ENCODE data around the gene ALDH1A2.

Gene ALDH1A2

DNA sequence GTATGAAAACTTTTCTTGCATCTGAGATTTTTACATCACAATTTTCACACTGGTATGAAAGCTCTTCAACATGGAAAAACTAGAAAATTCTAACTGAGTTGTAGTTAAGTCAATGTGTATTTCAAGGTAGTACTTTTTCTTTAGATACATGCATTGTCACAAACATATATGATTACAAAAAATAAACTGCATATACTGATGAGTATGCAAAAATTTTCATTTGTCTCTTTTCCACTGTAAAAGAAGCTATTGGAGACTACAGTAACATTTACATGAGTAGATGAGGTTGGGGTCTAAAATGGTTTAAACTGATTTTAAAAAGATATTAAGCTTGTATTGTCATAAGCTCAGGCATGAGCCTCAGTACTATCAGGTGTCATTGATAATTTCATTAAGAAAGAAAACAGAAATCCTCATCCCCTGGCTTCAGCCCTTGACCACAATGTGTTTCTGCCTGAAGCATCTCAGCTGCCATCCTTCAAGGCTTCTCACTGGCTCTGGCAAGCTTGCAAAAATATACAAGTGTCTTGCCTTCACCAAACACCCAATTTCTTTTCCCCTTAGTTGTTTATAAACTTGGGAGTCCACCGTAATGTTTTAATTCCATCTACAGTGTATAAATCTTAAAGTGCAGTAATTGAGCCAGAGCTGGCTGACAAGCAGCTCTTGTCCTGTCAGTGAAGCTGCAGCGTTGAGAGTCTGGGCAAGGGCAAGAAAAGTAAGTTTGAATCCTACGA is 71.9 kb downstream of the ALDH1A2 start:
- DNase-seq: no peak

DNA sequence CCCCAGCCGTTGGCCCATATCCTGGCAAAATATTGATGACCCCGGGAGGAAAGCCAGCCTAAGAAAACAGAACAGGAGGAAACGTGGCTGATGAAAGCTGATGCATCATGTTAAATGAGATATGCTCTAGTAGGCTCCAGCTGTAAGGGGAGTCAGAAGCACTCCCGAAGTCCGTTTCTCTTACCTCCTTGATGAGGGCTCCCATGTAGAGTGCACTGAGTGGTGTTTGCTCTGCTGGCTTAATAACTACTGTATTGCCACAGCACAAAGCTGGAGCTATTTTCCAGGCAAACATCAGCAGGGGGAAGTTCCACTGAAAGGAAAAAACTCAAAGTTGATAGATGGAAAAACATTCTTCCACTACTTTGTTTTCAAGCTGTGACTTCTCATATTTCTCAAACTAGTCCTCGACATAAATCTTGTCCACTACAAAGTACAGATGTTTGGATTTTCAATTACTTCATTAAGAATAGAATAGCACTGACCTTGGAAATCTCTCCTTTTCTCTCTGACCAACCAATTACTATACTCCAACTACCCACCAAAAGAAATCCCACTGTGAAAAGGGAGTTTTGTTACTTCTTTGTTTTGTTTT is 72.7 kb downstream of the ALDH1A2 start:
- no peak for DNase-seq

DNA sequence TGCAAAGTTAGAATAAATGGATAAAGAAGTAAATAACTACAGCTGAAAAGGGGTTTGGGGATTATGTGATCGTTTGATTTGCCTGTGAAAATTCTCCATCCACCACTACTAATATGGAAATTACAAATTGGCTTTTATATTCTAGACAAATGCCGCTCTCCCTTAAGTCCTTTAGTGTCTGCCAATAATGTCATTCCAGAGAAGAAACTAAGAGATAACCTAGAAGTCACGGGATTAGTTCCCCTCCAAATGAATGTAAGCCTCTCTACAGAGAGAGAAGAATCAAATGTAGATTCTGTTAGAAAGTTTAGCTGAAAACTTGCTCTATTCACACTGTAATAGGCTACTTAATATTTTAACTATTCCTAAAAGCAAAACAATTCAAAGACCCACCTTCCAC is 92.0 kb downstream of the ALDH1A2 start:
- DNase-seq: no peak

DNA sequence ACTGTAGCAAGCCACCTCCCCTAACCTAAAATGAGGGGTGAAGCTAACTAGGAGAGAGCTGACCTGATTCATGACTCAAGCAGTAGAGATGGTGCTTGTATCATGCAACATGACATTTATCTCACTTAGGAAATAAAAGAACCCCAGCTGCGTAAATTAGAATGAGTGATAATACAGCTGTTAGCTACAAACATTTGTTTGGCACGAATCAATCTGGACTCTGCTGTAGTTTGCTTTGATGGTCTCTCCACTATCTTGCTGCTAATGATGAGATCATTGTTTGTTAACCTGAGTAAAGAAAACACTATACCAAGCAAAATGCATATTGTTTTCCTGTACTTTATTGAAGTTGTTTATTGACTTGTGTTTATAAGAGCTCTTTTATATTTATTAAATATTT is 92.6 kb downstream of the ALDH1A2 start:
- no peak for DNase-seq

DNA sequence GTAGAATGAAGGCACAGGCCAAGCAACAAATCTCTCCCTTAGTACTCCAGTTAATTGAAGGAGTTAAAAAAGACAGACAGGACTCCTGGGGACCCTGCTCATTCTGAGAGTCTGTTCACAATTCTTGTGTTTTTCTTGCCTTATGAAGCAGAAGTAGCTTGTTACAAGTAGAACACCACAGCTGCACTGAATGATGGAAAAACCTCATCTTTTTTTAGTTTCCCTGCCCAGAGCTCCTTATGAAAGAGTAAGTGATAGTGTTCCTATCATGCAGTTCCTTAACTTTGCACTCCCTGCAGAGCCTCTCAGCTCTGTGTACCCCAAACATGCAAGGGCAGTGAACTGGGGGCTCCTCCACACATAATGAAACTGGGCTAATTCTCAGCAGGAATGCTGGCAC is 95.5 kb downstream of the ALDH1A2 start:
- no peak for DNase-seq

DNA sequence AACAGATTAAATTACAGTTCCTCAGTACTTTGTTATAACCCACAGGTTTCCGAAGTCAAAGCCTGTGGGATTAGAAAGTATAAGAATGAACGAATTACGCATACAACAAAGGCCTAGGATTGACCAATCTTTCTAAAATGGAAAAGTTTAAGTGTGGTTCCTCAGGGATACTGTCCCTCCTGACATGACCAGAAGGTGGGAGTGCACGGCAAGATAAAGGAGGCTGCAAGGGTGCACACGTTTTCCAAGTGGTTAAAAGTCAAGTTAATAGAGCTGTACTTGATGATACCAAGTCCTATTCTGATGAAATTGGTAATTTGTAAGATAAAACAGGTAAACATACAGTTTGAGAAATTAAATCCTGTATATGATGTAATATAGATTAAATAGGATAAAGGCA is 96.2 kb downstream of the ALDH1A2 start:
- no peak for DNase-seq

DNA sequence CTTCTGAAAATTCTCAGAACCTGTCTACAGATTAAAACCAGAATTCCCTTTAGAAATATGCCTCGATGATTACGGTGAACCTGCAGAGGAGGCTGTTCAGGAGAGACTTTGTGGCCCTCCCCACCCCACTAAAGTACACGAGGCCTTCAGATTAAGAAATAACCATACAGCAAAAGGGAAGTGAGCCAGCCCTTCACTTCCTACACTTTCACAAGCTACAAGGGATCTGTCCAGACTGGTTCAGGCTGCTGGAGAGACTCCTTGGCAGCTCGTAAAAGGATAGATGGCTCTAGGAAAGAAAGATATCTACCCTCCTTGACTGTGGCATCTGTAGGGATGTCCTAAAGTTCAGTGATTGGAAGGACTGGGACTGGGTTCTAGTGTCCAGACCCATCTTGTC is 102.6 kb downstream of the ALDH1A2 start:
- no peak for DNase-seq

DNA sequence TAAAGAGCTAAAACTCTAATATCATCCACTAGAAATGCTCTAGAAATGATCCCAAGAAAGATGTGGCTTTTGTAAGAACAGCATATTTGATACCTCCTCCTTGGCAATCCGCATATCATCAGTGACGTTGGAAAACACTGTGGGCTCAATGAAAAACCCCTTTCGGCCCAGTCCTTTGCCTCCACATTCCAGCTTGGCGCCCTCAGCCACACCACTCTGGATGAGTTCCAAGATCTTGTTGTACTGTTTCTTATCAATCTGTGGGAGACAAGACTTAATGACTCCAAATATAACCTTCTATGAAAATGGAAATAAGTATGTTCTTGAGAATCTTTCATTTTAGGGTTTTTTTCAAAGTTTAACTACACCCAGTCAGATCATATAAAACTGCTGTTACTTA is 103.6 kb downstream of the ALDH1A2 start:
- no peak for DNase-seq

DNA sequence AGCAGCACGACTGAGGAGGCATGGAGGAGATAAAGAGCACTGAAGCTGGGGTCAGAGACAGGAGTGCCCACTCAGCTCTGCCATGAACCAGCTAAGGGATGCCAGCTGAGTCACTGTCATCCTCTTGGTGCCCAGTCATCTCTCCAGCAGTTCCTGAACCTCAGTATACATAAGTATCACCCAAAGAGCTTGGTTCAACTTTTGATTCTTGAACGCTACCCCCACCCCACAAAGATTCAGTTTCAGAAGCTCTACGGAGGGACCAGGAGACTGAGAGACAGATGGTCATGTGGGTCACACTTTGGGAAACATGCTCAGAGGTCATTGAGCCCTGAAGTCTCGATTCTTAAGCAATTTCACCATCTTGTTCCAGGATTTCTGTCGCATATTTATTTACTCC is 108.4 kb downstream of the ALDH1A2 start:
- no peak for DNase-seq

DNA sequence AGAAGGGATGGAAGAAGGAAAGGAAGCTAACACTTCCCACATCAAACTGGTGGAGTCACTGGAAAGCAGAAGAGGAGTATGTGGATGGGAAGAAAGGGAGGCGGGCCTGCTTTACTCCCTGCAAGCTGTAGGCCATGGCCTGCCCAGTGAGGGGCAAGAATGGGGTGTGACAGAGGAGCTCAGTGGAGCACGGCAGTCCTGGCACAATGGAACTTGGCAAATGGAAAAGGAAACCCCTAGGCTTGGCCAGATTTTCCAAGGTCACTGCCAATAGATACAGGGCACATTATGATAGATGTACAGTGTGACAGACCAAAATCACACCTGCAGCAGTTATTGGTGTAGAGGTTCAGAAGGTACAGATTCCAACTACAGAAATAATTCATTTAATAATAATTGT is 111.6 kb downstream of the ALDH1A2 start:
- no peak for DNase-seq

DNA sequence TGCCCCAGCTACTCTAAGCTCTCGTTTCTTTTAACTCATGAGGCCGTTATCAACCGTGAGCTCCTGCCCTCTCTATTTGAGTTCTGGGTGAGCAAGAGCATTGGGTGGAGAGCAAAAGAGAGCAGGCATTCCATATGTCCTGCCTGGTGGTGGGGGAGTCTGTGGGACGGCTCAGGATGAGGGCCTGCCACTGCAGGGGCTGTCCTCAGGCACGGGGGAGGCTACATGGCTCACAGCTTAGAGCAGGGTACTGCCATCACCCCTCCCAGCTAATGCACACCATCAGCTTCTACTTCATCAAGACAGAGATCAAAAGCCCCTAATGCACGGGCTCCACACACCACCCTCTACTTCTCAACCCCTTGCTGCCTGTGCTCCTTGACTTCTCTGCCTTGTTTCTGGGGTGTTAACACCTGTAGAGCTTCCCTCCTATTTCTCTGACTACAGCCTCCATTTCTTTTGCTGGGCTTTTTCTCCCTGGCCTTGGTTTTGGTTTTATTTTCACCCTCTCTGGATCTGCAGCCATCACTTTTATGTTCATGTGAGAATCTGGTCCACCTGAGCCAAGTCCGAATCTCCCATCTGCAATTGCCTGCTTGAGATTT is 114.1 kb downstream of the ALDH1A2 start:
- no peak for DNase-seq

DNA sequence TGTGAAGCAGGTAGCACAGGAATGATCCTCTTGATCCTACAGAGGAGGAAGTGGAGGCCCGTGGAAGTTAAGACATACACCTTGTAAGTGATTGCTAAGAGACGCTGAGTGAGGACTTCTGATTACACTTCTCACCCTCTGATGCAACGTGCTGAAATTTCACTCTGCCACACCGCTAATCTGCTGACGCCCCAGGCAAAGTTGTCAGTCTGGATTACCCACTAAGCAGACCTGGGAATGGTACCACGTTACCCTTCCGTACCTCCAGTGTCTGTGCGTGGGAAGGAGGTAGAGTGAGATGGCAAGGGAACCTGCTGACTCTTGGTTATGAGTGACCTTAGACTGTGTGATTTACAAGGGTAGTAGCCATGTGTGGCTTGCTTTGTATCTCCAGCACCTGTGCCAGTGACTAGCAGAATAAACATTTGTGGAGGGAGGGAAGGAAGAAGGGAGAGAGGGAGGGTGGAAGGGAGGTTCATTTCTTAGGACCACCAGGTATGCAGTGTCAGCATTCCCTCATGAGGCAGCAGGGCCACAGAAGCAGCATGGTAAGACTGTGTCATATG is 115.0 kb downstream of the ALDH1A2 start:
- no peak for DNase-seq

DNA sequence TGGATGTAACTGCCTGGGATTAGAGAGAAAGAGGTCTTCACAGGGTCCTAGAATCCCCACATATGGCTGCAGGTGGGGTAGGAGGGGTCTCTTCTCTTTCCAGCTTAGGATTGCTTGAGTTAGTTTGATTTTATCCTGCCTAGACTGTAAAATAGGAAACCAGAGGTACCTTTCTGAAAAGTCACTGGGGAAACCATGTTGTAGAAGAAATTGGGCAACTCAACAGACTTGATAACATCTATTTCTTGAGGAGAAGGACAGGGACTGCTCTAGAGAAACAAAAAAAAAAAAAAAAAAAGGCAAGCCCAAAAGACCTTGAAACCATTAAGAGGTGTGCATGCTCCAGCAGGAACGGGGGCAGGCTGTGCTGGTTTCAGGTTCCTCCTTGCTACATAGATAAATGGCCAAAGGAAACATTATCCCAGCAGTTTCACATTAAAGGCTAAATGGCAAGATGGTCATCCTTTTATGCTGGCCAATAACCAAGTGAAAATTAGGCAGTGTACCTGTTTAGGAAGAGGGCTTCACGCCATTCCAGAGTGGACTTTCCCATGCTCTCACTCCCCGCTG is 116.1 kb downstream of the ALDH1A2 start:
- DNase-seq: no peak

DNA sequence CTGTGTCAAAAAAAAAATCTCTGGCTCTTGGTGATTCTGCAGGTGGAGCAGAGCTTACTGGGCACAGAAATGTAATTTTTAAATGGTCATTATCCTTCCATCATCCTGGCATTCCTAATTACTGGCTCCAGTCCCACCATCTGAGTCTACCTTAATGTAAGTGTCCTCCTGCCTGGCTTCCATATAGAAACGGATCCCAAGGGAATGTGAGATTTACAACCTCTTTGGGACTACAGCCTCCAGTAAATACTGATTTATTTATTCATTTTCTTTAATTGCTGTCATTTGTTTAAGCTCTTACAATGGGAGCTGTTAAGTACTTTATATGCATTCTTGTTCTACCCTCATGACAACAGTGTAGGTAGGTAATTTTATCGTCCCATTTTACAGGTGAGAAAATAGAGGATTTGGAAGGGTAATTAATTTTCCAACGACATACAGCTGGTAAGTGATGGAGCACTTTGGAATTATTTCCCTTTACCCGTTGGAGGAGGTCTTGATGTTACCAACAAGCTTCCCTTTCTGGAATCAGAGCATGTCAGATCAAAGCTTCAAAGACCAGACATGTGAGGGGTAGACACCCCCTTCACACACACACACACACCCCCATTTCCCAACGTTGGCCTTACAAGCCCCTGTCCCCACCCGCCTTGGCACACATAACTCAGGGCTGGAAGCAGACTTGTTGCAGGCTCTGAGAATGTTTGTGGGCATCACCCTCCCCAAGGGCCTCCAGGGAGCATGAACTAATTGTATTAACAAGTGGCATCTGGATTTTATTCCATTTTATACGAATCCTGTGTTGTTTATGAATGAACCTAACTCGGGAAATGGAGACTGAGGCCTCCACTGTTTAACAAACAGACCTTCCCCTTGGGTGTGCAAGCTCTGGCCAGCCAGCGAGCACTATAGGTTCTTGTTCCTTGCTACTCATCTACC is 116.9 kb downstream of the ALDH1A2 start:
- no peak for DNase-seq

DNA sequence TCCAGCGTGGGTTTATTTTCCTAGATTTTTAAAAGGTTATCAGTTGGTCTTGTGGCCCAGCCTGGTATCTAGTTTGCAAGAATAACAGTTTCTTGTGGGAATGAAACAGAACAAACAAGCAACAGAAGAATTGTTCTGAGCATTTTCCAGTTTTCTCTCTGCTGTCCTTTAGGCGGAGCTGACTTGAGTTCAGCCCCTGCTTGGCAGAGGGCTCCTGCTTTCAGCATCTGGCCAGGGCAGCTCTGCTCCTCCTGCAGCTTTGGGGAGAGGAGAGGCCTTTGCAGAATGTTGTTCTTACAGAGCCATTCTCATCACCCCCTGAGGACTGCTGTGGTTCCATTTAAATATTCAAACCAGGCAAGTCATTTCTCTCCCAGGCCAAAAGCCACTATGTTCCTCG is 117.7 kb downstream of the ALDH1A2 start:
- DNase-seq: no peak

DNA sequence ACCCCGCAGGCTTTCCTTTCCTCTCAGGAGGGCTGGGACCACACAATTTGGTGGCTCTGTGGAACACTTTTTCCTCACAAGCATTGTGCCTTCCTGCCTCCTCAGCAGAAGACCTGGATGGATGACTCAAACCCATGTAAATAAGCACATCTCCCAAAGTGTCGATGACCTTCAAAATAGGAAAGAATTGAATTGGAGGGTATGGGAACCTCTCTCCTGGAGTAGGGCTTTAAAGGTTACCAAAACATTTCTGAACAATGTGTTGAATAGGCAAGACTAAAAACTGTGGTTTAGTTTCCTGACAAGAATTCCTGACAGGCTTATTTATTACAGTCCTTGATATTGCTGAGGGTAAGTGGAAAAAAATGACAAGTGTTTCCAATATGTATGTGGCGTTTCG is 118.2 kb downstream of the ALDH1A2 start:
- no peak for DNase-seq

DNA sequence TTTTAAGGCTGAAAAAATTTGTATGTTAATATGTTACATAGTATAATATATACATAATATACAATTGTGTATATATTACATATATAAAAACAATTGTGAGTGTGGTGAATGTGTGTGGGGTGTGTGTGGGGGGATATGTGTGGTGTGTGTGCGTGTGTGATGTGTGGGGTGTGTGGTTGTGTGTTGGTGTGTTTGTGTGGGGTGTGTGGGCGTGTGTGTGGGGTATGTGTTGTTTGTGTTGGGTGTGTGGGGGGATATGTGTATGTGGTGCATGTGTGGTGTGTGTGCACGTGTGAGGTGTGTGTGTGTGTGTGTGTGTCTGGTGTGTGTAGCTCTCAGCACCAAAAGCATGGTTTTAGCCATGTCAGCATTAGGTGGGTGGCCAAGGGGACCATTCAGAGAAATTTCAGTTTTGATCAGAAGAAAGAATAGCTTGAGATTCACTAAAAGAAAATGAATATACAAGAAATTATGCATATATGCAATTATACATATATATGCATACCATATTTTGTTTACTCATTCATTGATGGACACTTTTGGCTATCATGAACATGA is 118.9 kb downstream of the ALDH1A2 start:
- no peak for DNase-seq

DNA sequence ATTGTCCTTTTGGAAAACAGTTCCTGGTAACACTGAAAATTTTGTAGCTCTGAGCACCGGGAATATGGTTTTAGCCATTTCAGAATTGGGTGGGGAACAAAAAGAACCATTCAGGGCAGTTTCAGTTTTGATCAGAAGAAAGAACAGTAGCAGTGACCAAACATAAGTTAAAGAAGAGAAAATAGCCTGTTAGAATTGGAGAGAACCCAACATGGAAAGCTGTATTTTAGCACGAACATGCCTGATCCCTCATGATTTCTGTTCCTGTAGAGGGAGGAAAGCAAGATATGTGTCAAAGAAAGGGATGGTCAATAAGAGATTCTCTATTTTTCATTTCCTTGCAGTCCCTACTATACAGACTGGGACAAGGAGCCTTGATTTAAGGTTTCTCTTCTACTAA is 119.9 kb downstream of the ALDH1A2 start:
- DNase-seq: no peak

DNA sequence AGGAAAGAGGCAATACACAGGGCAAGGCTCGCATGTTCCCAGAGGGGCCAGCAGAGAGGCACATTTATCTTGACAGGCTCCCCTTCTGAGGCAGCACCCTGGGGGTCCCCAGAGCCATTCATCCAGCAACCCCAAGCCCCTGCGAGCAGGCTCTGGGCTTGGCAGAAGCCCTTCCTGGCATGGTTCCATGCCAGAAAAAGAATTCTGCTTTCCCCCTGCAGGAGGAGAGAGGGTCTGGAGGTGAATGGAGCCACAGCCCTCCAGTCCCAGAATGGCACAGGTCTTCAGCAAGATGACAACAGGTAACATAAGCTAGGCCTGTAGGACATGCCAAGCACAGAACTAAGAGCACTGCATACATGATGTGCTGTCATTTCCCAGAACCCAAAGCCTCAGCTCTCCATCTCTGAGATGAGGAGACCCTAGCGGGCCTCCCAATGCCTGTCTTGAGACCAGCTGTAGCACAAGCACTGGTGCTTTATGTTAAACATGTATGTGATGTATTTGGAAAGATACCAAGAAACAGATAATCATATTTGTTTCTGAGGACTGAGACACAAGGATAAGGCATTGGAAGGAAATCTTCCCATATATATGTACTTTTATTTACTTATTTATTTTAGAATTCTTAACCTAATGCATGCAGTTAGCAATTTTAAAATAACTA is 121.6 kb downstream of the ALDH1A2 start:
- no peak for DNase-seq

DNA sequence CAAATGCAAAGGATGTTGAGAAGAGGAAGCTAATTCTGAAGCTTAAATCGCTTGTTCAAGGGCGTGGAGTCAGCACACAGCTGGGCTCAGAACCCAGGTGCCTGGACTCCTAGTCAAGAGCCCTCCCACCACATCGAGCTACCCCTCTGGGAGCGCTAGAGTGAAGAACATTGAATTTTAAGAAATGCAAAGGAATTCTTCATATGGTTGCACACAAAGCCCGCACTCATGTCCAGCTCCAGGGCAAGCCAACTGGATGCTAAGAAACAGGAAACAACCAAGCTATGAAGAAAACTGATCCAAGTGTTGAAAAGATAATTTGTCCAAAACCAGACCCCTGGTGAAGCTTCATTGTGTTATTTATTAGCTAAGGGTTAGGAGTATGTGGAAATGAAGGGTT is 122.3 kb downstream of the ALDH1A2 start:
- no peak for DNase-seq

DNA sequence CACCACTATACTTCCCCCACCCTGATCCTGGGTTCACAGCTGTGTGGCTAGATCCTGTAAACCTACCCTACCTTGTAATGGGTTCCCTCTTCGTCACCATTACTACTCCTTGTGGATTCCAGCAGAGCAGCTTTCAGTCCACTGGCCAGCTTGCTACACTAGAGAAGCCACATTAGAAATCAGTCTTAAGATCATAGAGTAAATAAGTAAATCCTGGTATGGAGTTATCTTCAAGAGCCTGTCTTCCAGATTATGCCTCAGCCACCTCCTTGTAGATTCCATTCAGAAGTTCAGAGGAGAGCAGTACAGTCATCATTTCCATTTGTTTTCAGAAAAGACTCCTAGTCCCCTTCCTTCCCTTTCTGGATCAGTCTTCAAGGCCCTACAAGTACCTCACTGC is 123.7 kb downstream of the ALDH1A2 start:
- no peak for DNase-seq

DNA sequence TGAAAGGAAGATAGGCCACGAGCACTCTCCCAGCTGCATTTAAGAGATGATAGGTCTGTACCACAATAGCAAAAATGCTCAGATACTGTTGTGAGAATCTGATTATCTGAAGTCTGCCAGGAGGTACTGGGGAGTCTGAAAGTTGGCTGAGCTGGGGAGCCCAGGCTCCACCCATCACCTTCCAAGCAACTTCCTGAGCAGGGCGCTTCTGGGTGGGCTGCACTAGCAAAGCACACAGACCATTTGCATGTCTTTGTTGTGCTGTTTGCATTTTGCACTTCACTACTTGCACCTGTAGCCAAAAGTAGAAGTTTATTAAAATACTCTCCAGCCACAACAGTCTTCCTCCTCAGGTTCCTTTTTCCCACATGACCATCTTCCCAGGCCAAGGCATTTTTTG is 133.2 kb downstream of the ALDH1A2 start:
- DNase-seq: no peak
